ENCODE results near the gene DENND1B.
"Not testable (repeated sequence)": the region's sequence is repeated elsewhere in the genome, so short reads cannot be mapped to it uniquely, and the experiment has no call there.

Gene DENND1B

DNA sequence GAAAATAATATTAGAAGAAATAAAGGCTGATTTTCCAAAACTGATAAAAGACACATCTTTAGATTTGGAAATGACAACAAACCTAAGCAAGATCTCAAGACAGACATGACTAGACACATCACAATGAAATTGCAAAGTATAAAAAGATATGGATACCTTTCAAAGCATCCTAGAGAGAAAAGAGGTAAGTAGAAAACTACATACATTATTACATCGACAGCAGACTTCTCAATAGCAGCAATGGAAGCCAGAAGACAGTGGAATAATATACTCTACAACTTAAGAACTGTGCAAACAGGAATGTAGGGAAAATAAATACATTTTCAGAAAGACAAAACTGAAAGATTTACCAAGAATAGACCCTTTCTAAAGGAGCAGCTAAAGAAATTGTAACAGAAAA lies 50.2 kb downstream of the DENND1B start:
- no peaks in the 10 kb centered on the region for H3K27me3 ChIP-seq (replicated peaks)
- no peak overlapping the region for H3K27ac ChIP-seq
- TF ChIP-seq CTCF (IDR thresholded peaks at IDR 0.05; ENCODE audit: low read depth, low read length, missing control alignments) = no peak
- no peak overlapping the region for H3K4me3 ChIP-seq (ENCODE audit: low read depth, low read length)
- DNase-seq = no peak
- H3K36me3 ChIP-seq (replicated peaks) = no peaks in the 10 kb centered on the region
- in situ Hi-C loops (cut with HindIII; ENCODE audit: low pct_ligation_motif_present, low sequenced_read_pairs) = no loop called here

- in situ Hi-C loops (cut with HindIII; ENCODE audit: low pct_ligation_motif_present, low sequenced_read_pairs) = no loop called here
- no peak for TF ChIP-seq CTCF (IDR thresholded peaks at IDR 0.05; ENCODE audit: low read depth, low read length, missing control alignments)
- H3K27me3 ChIP-seq (replicated peaks) = no peaks in the 10 kb centered on the region
- no peaks in the 10 kb centered on the region for H3K36me3 ChIP-seq (replicated peaks)
- no peak overlapping the region for H3K4me3 ChIP-seq (ENCODE audit: low read depth, low read length)
- DNase-seq = no peak
- H3K27ac ChIP-seq = no peak overlapping the region
These were observed 59.5 kb downstream of the DENND1B start for GRCh38 chr1:197715806-197716205.

- Histone ChIP-seq H3K27ac (no peak overlapping the region), H3K4me3 (ENCODE audit: low read depth, low read length) (no peak overlapping the region), H3K27me3 (replicated peaks) (no peaks in the 10 kb centered on the region), H3K36me3 (replicated peaks) (no peaks in the 10 kb centered on the region)
- in situ Hi-C loops (cut with HindIII; ENCODE audit: low pct_ligation_motif_present, low sequenced_read_pairs) = no loop called here
- DNase-seq = no peak
- no peak for TF ChIP-seq CTCF (IDR thresholded peaks at IDR 0.05; ENCODE audit: low read depth, low read length, missing control alignments)
These were observed 68.7 kb downstream of the DENND1B start for GRCh38 chr1:197706601-197707000.

DNA sequence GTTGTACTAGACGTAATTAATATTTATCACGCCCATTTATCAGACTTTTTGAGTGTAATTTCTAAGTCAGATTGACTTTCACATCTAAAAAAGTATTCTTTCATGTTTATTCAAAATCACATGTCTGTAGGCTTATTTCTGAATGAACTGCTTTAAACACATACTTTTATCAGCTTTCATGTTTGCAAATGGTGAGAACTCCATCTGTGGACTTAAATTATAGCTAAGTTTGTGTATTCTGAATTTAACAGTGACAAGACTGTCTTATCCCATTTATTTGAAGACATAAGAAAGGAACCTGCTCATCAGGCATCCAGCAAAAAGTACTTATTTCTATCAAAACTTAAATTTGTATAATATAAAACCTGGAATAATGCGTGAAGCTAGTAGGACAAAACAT lies 69.3 kb downstream of the DENND1B start:
- Histone ChIP-seq H3K36me3 (replicated peaks) (no peaks in the 10 kb centered on the region), H3K27me3 (replicated peaks) (no peaks in the 10 kb centered on the region), H3K27ac (no peak overlapping the region), H3K4me3 (ENCODE audit: low read depth, low read length) (no peak overlapping the region)
- DNase-seq = no peak
- in situ Hi-C loops (cut with HindIII; ENCODE audit: low pct_ligation_motif_present, low sequenced_read_pairs) = no loop called here
- no peak for TF ChIP-seq CTCF (IDR thresholded peaks at IDR 0.05; ENCODE audit: low read depth, low read length, missing control alignments)

GRCh38 chr1:197700688-197701087 lies 74.6 kb downstream of the DENND1B start:
- H3K27me3 ChIP-seq (replicated peaks); DNase-seq; H3K27ac ChIP-seq; H3K36me3 ChIP-seq (replicated peaks); H3K4me3 ChIP-seq (ENCODE audit: low read depth, low read length); in situ Hi-C loops (cut with HindIII; ENCODE audit: low pct_ligation_motif_present, low sequenced_read_pairs): not testable (repeated sequence)

DNA sequence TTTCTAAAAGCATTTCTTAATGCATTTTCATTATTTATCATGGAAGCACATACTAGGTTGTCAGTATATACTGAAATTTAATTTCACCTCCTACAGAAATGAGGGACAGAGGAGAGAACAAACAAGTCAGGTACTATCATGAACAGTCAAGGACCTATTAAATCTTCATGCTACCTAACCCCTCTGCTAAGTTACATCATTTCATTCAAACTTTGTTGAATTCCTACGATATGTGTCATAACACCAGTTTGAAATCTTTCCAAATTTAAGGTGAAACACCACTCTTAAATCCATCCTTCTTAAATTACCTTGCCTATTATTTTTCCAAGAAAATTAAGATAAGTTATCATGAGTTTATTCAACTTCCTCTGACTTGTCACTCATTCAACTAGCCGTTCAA lies 78.9 kb downstream of the DENND1B start:
- Histone ChIP-seq H3K4me3 (ENCODE audit: low read depth, low read length) (no peak overlapping the region), H3K27ac (no peak overlapping the region), H3K36me3 (replicated peaks) (no peaks in the 10 kb centered on the region), H3K27me3 (replicated peaks) (no peaks in the 10 kb centered on the region)
- in situ Hi-C loops (cut with HindIII; ENCODE audit: low pct_ligation_motif_present, low sequenced_read_pairs) = no loop called here
- DNase-seq = no peak
- TF ChIP-seq CTCF (IDR thresholded peaks at IDR 0.05; ENCODE audit: low read depth, low read length, missing control alignments) = no peak
